Fibroblast of the aortic adventitia (primary cell): ENCODE results near the gene PCDH9. TPM values are rescaled to one million over a fixed set of nuclear protein-coding genes. Genes with fewer than 3 reads are reported as not detected.

Experiments used
- DNase-seq: peaks from one replicate; pipeline ENCODE4 v3.0.0-alpha.2; 2010; ENCODE audit warnings: low read depth
- H3K4me3 ChIP-seq: 2 replicates; pipeline ENCODE4 v1.5.1; 2011; ENCODE audit warnings: low read depth, mild to moderate bottlenecking, control low read depth, low read length, moderate library complexity
- total RNA-seq: library from RNA; depleted of rRNA; stranded (reverse); fragments of >200 nt; gene quantifications from 2 replicates; pipeline ENCODE4 v1.2.3, GENCODE V29; 2012; ENCODE audit warnings: low replicate concordance
- TF ChIP-seq, protein P1 (sequence below): IDR thresholded peaks from 2 replicates; pipeline ENCODE4 v1.5.1; 2011; ENCODE audit warnings: mild to moderate bottlenecking, low read length, control low read depth, inconsistent platforms; ENCODE audit not compliant: insufficient read depth

The PCDH9 gene
- total RNA-seq, 1 donor: 19.0 TPM

DNA sequence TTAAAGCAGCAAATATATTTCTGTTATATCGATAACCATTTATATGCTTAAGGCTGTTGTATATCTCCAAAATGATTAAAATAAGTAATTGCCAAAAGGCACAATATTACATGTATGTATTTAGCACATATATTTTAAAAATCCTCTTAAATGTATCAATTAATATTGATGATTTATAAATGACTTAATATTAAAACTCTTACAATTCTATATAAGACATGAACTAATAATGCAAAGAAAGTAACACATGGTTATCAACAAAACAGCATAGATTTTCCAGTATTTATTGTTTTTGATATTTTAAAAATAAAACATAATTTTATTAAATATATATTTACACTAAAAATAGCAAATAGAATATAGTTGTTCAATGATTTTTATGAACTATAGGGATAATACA, 32.4 kb downstream of the PCDH9 start:
- TF ChIP-seq, protein P1, sequence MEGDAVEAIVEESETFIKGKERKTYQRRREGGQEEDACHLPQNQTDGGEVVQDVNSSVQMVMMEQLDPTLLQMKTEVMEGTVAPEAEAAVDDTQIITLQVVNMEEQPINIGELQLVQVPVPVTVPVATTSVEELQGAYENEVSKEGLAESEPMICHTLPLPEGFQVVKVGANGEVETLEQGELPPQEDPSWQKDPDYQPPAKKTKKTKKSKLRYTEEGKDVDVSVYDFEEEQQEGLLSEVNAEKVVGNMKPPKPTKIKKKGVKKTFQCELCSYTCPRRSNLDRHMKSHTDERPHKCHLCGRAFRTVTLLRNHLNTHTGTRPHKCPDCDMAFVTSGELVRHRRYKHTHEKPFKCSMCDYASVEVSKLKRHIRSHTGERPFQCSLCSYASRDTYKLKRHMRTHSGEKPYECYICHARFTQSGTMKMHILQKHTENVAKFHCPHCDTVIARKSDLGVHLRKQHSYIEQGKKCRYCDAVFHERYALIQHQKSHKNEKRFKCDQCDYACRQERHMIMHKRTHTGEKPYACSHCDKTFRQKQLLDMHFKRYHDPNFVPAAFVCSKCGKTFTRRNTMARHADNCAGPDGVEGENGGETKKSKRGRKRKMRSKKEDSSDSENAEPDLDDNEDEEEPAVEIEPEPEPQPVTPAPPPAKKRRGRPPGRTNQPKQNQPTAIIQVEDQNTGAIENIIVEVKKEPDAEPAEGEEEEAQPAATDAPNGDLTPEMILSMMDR: no peak
- H3K4me3 ChIP-seq: no peak overlapping the region
- DNase-seq: no peak

DNA sequence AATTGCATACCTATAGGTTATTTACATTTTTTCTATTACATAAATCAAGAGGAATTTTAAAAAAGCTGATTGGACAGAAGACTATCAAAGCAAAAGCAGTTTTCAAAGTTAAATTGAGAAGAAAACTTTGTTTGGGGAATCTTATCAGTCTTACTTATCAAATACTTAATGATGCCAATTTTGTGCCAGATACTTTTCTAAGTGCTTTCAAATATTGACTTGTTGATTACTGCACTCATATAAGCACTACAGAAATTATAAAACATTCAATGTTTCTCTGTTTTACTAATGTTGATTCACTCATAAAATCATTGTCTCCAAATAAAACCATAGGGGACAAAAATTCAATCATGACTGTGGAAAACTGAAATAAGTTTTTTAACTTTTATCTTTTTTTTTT, 36.2 kb downstream of the PCDH9 start:
- TF ChIP-seq, protein P1: no peak
- DNase-seq: no peak
- no peak overlapping the region for H3K4me3 ChIP-seq

DNA sequence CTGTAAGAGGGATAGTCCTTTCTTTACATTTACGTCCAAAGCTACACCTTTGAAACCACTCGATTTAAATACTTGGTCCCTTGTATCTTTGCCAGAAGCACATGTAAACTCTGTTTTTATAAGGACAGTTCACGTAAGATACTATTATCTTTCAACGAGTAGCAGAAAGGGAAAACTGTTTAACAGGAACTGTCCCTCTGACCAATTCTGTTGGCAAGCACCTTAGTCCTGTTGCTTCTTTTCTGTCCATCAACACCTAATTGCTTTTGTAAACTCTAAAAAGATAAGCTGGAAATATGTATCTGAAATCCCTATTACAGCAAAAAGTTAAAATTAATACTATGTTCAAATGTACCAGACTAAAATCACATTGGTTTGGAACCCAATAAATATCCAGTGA, 37.4 kb downstream of the PCDH9 start:
- no peak for DNase-seq
- H3K4me3 ChIP-seq: no peak overlapping the region
- TF ChIP-seq, protein P1: no peak

DNA sequence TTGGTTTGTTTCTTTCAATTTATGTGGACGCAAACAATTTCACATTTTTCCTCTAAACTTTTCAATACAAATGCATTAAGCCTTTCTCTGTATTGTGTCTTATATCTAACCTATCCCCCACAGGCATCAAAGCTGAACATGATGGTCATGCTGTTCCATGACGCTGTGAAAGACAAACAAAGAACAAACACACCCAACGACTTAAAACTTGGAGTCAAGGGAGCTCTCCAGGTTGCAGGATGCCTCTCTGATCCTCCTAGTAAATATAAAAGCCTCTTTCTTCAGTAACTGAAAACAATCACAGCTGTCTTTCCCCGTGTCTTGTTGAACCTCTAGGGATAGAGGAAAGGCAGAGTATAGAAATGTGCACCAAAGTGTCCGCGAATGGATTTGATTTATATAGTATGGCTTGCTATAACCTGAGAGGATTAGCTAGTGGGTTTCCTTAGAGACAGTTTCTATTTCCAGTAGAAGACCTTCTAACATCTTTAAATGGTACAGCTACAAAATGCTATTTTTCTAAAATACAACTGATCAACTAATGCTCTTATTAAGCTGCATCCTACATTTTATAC, 43.1 kb downstream of the PCDH9 start:
- DNase-seq: no peak
- no peak overlapping the region for H3K4me3 ChIP-seq
- TF ChIP-seq, protein P1: no peak

DNA sequence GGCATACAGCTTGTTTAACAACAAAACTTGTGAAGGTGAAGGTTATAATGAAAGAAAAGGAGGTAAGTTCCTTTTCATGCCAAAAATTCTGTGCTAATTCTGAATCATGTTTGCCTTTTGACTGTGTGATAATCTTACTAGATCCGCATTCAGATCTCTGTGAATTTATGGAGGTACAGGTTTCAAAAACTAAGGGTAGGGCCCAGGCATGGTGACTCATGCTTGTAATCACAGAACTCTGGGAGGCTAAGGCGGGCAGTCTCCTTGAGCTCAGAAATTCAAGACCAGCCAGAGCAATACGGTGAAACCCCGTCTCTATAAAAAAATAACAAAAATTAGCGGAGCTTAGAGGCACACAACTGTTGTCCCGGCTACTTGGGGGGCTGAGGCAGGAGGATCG, 45.9 kb downstream of the PCDH9 start:
- TF ChIP-seq, protein P1: no peak

DNA sequence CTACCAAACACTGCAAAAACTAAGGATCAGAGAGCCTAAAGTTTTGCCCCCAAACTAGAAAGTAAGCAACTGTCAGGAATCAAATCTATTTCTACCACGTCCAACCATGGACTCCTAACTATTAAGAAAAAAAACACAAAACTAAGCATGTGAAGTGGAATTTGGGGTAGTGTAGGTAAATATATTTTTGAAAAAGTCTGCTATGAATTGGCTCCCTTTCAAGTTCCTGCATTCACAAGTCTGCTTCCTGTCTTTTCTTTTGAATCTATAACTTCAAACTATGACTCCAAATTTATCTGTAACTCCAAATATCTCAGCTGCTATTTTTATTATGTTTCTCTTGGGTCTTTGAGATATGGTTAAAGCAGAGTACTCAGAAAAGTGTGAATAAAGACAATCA, 47.0 kb downstream of the PCDH9 start:
- TF ChIP-seq, protein P1: no peak
- no peak for DNase-seq
- H3K4me3 ChIP-seq: no peak overlapping the region

More for the DNA sequence above, 45.9 kb downstream of the PCDH9 start:
- DNase-seq: no peak
- no peak overlapping the region for H3K4me3 ChIP-seq
